ENCODE data around the gene SFXN3. TPM values are rescaled to one million over a fixed set of nuclear protein-coding genes. Genes with fewer than 3 reads are reported as not detected.

Gene SFXN3
- total and polyA plus RNA-seq, 2 of the 13 experiments (the other 11 are each of a cell fraction or from before 2014, with no cell fraction given) = 16.8 to 71.5 TPM

DNA sequence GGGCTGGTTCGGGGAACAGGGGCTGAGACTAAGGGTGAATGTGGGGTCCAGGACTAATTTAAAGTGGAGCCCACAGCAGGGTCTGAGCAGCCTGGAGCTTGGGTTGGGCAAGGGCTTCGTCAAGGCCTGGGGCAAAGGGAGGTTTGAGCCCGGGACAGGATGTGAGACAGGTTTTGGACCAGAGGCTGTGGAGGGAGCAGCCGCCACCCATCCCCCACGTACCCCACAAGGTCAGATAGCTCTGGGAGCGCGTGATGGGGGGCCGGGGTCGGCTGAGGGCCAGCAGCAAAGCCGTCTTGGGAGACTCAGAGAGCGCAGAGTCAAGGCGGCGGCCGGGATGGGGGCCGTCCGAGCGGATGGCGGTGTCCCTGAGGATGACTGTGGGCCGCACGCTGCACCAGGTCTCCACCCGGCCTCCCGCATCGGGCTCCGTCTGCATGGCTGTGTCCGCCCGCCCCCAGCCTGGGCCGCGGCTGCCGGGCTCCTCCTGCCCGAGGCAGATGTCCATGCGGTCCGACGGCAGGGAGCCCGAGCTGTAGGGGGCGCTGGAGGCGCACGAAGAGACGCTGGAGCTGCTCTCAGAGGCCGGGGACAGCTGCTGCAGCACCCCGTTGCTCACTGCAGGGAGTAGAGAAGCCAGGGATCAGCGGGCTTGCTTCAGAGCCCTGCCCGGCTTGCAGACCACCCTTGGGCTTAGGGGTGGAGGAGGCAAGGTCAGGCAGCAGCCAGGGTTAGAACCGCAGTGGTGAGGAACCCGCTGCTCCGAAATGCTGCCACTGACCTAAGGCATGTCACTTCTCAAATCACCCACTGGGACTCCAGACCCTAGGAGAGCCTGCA lies 12.2 kb upstream of the SFXN3 start (continued):
- TF ChIP-seq, protein P1, sequence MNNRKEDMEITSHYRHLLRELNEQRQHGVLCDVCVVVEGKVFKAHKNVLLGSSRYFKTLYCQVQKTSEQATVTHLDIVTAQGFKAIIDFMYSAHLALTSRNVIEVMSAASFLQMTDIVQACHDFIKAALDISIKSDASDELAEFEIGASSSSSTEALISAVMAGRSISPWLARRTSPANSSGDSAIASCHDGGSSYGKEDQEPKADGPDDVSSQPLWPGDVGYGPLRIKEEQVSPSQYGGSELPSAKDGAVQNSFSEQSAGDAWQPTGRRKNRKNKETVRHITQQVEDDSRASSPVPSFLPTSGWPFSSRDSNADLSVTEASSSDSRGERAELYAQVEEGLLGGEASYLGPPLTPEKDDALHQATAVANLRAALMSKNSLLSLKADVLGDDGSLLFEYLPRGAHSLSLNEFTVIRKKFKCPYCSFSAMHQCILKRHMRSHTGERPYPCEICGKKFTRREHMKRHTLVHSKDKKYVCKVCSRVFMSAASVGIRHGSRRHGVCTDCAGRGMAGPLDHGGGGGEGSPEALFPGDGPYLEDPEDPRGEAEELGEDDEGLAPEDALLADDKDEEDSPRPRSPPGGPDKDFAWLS (CRISPR knock-in tag; IDR thresholded peaks at IDR 0.05; ENCODE audit: borderline replicate concordance) = no peak
- no peak for TF ChIP-seq GTF2F1 (IDR thresholded peaks at IDR 0.05; ENCODE audit: low read length)
- TF ChIP-seq ZNF230 (CRISPR knock-in tag; IDR thresholded peaks at IDR 0.05) = no peak
- no peak for TF ChIP-seq KDM1A (CRISPR knock-in tag; IDR thresholded peaks at IDR 0.05)
- no peak for TF ChIP-seq ZFP37 (CRISPR knock-in tag; IDR thresholded peaks at IDR 0.05; ENCODE audit: borderline replicate concordance)
- TF ChIP-seq RBAK (CRISPR knock-in tag; IDR thresholded peaks at IDR 0.05) = 0 out of 2 replicates have a peak, but pooled peaks have one; percentile 27
- no peak for TF ChIP-seq SIX1 (CRISPR knock-in tag; IDR thresholded peaks at IDR 0.05; ENCODE audit: borderline replicate concordance)
- no peak for TF ChIP-seq ZBTB20 (CRISPR knock-in tag; IDR thresholded peaks at IDR 0.05; ENCODE audit: borderline replicate concordance, low read depth)
- no peak for TF ChIP-seq KDM6A (CRISPR knock-in tag; IDR thresholded peaks at IDR 0.05; ENCODE audit: low read depth)
- TF ChIP-seq MYNN (CRISPR knock-in tag; IDR thresholded peaks at IDR 0.05; ENCODE audit: low read depth) = no peak
- TF ChIP-seq FOSL1 (CRISPR knock-in tag; IDR thresholded peaks at IDR 0.05; ENCODE audit: borderline replicate concordance) = no peak
- no peak for TF ChIP-seq ONECUT2 (CRISPR knock-in tag; IDR thresholded peaks at IDR 0.05)
- TF ChIP-seq, protein P2, sequence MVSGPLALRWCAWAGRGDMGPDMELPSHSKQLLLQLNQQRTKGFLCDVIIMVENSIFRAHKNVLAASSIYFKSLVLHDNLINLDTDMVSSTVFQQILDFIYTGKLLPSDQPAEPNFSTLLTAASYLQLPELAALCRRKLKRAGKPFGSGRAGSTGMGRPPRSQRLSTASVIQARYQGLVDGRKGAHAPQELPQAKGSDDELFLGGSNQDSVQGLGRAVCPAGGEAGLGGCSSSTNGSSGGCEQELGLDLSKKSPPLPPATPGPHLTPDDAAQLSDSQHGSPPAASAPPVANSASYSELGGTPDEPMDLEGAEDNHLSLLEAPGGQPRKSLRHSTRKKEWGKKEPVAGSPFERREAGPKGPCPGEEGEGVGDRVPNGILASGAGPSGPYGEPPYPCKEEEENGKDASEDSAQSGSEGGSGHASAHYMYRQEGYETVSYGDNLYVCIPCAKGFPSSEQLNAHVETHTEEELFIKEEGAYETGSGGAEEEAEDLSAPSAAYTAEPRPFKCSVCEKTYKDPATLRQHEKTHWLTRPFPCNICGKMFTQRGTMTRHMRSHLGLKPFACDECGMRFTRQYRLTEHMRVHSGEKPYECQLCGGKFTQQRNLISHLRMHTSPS (CRISPR knock-in tag; IDR thresholded peaks at IDR 0.05; ENCODE audit: low read depth) = peak; percentile 47
- TF ChIP-seq, protein P3, sequence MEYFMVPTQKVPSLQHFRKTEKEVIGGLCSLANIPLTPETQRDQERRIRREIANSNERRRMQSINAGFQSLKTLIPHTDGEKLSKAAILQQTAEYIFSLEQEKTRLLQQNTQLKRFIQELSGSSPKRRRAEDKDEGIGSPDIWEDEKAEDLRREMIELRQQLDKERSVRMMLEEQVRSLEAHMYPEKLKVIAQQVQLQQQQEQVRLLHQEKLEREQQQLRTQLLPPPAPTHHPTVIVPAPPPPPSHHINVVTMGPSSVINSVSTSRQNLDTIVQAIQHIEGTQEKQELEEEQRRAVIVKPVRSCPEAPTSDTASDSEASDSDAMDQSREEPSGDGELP (IDR thresholded peaks at IDR 0.05; ENCODE audit: borderline replicate concordance, low read depth) = peak; percentile 66; the same call in 1 of the 2 replicates
- 0 out of 2 replicates have a peak, but pooled peaks have one; percentile 43 for TF ChIP-seq ELF1 (CRISPR knock-in tag; IDR thresholded peaks at IDR 0.05)
- TF ChIP-seq FOXC1 (CRISPR knock-in tag; IDR thresholded peaks at IDR 0.05; ENCODE audit: borderline replicate concordance) = no peak; the same call in 1 of the 2 replicates
- TF ChIP-seq PAXIP1 (CRISPR knock-in tag; conservative IDR thresholded peaks at IDR 0.05) = no peak
- TF ChIP-seq, protein P4, sequence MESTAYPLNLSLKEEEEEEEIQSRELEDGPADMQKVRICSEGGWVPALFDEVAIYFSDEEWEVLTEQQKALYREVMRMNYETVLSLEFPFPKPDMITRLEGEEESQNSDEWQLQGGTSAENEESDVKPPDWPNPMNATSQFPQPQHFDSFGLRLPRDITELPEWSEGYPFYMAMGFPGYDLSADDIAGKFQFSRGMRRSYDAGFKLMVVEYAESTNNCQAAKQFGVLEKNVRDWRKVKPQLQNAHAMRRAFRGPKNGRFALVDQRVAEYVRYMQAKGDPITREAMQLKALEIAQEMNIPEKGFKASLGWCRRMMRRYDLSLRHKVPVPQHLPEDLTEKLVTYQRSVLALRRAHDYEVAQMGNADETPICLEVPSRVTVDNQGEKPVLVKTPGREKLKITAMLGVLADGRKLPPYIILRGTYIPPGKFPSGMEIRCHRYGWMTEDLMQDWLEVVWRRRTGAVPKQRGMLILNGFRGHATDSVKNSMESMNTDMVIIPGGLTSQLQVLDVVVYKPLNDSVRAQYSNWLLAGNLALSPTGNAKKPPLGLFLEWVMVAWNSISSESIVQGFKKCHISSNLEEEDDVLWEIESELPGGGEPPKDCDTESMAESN (CRISPR knock-in tag; conservative IDR thresholded peaks at IDR 0.05) = peak; percentile 79
- TF ChIP-seq MIER3 (CRISPR knock-in tag; IDR thresholded peaks at IDR 0.05; ENCODE audit: borderline replicate concordance) = no peak
